ENCODE results near the gene NUP188.
"Not testable (repeated sequence)": the region's sequence is repeated elsewhere in the genome, so short reads cannot be mapped to it uniquely, and the experiment has no call there.

NUP188 gene

GRCh38 chr9:128940271-128940921 is 7.1 kb upstream of the NUP188 start:
- intact Hi-C loops (cut with DNase I): no loop called here
- peak in 3 of 10 donors; percentile 55 to 78 (median 69) for DNase-seq

- intact Hi-C loops (cut with DNase I): no loop called here
- DNase-seq: peak in 3 of 10 donors; percentile 39 to 64 (median 46)
These were observed 6.3 kb upstream of the NUP188 start for GRCh38 chr9:128940946-128941755.

DNA sequence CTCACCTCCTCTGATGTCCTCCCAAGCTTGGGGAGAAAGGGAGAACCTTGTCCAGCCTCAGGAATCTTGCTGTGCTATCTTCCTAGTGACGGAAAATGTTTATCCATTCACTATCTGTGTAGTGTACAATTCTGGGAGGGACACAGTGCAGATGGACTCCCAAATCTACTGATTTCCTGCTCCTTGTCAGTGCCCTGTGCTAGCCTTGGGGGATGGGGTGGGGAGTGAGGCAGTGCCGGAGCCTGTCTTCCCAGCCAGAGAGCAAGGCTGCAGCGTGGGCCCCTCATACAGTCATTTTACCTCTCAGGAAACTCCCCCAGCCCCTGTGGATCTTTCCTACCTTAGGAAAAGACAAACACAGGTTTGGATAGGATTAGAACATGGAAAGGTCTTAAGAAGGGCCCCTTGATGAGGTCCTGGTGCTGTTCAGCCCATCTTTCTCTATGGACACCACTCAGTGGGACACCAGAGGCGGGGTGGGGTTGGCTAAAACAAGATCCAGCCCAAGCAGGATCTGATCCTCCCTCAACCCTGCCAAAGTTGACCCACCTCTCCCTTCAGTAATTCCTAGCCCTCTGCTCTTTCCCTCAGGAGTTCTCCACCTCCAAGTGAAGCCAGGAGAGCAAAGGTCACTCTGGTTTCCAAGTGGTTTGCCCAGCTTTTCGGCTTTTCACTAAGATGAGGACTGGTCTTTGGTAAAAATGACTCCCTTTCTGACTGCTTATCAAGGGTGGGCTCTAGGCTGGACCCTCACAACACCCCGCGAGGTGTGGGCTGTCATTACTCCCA is 3.5 kb upstream of the NUP188 start:
- DNase-seq: peak in 2 of 10 donors; percentile 11 to 51
- intact Hi-C loops (cut with DNase I): no loop called here

GRCh38 chr9:128944966-128945365 is 2.5 kb upstream of the NUP188 start:
- intact Hi-C loops (cut with DNase I): loop anchor here (5.0 kb wide), 1 partner anchor 92 kb away; the partner anchor contains the start of gene MIGA2
- DNase-seq: peak in 2 of 10 donors; percentile 22 to 26

DNA sequence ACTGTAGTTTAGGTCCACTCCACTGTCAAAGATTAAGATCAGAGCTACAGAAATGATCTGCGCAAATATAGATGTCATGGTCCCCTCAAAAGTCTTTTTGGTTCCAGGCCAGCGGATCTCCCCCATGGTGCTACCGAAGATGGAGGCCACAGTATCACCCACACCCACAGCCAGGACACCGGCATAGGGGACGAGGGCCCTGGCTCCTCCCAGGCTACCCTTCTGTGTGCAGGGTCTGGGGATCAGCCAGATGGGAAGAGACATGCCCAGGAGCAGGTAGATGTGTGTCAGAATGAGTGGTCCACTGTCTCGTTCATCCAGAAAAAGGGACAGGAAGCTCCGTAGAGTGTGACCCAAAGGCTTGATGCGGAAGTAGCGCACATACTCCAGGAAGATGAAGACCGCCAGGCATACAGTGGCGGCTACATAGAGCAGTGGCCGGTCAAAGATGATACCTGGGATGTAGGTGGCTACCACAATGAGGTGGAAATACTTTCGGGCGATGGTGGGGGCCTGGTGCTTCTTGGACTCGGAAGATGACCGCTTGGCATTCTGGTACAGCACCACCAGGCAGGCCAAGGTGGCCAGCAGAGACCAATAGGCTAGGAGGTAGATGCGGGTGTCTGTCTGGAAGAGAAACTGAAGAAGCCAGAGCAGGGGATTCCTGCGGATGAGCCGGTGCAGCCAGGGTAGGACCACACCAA is 1.5 kb upstream of the NUP188 start:
- peak in 2 of 10 donors; percentile 19 to 53 for DNase-seq
- intact Hi-C loops (cut with DNase I): loop anchor here (5.0 kb wide), 1 partner anchor 91 kb away; the partner anchor contains the start of gene MIGA2

GRCh38 chr9:128946571-128947276 is 775 bp upstream of the NUP188 start:
- peak in 7 of 10 donors; percentile 17 to 85 (median 26) for DNase-seq
- intact Hi-C loops (cut with DNase I): loop anchor here (5.0 kb wide), 1 partner anchor 91 kb away; the partner anchor contains the start of gene MIGA2

DNA sequence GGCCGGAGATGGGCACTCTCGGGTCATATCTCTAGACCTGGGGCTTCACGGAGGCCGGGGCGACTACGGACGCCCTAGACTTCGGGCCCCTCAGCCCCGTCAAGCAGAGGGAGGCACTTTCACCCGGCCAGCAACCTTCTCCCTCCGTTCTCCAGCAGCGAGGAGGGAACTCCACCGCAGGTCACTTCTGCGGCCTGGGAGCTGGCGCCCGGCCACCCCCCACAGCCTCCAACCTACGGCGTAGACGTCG is 297 bp upstream of the NUP188 start:
- intact Hi-C loops (cut with DNase I): loop anchor here (5.0 kb wide), 1 partner anchor 90 kb away; the partner anchor contains the start of gene MIGA2
- DNase-seq: peak in 1 of 10 donors; percentile 87

- DNase-seq: peak in 1 of 10 donors; percentile 16
- intact Hi-C loops (cut with DNase I): not testable (repeated sequence)
These were observed 13.9 kb downstream of the NUP188 start for GRCh38 chr9:128961403-128961802.

GRCh38 chr9:128969491-128969890 is 22.0 kb downstream of the NUP188 start:
- no peak for DNase-seq
- intact Hi-C loops (cut with DNase I): no loop called here

DNA sequence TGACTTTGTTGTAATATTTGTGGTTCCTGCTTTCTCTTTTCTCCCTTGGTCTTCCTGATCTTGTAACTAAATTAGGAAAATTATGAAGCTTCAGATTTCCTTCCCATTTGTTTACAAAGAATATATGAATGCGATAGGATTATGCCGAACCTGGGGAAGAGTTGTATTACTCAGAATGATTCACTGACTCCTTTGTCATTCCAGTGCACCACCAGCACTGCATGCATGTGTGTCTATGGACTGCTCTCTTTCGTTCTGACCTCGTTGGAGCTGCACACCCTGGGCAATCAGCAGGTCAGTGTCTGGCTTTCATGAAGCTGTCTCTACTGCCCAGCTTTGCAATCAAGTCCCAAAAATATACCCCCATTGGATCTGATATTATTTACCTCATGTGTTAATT is 25.5 kb downstream of the NUP188 start:
- no peak for DNase-seq
- intact Hi-C loops (cut with DNase I): no loop called here

DNA sequence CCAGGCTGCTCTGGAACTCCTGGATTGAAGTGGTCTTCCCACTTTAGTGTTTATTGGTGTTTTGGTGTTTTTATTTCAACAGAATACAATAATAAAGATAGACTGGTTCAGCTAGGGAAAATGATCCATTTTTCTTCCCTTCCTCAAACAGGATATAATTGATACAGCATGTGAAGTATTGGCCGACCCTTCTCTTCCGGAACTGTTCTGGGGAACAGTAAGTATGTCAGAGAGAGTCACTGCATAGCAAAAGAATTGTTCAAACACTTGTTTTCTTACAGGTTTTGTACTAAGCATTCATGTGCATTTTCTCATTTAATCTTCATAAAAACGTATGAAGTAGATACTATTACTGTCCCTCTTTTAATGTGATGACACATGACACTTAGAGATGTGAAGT is 31.6 kb downstream of the NUP188 start:
- no peak for DNase-seq
- intact Hi-C loops (cut with DNase I): no loop called here

- DNase-seq: peak in 1 of 10 donors; percentile 54
- intact Hi-C loops (cut with DNase I): no loop called here
These were observed 36.0 kb downstream of the NUP188 start for GRCh38 chr9:128983536-128983935.

GRCh38 chr9:128986671-128987070 is 39.2 kb downstream of the NUP188 start:
- no peak for DNase-seq
- intact Hi-C loops (cut with DNase I): no loop called here

DNA sequence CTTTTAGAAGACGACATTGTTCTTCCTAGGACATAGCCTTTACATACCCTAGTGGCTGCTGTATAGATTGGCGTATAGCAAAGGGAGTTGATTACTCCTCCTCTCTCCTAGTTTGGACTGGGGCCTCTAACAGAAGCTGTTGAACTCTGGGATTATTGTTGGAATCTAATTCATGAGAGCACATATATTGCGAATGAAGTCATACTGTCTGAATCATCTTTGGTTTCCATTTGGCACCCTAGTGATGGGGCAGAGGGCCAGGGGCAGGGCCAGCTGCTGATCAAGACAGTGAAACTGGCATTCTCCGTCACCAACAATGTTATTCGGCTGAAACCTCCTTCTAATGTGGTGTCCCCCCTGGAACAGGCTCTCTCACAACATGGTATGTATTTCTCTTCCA is 40.3 kb downstream of the NUP188 start:
- peak in 3 of 10 donors; percentile 50 to 92 (median 67) for DNase-seq

DNA sequence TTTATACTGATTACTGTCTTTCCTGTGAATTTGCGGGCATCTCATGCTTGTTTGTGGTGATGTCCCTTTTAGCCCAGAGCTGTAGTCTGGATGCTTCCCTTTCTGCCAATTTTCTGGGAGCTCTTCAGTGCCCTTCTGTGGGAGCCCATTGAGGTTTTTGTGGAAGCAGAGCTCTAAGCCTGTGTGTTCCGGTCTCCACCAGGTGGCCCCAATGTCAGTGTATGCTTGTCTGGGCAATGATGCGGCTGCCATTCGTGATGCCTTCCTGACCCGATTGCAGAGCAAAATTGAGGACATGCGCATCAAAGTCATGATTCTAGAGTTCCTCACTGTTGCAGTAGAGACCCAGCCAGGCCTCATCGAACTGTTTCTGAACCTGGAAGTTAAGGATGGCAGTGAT is 45.5 kb downstream of the NUP188 start:
- DNase-seq: peak in 7 of 10 donors; percentile 46 to 94 (median 64)
- intact Hi-C loops (cut with DNase I): no loop called here

More for the DNA sequence above, 40.3 kb downstream of the NUP188 start:
- intact Hi-C loops (cut with DNase I): no loop called here

DNA sequence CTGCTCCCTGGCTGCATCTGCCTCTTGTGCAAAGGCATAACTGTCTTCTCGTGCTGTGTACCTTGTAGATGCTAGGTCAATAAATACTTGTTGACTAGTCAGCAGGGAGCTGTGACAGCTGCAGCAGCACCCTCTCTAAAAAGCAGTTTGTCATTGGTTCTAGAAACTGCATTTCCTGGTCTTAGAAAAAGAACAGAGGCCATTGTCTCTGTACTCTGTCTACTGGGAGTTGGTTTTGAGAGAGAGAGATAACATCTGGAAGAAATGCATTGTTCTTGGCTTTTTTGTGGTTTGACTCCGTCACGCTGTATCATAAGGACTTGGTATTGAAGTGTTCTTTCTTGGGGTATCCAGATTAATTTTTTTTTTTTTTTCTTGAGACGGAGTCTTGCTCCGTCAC is 48.3 kb downstream of the NUP188 start:
- intact Hi-C loops (cut with DNase I): no loop called here
- peak in 1 of 10 donors; percentile 44 for DNase-seq

DNA sequence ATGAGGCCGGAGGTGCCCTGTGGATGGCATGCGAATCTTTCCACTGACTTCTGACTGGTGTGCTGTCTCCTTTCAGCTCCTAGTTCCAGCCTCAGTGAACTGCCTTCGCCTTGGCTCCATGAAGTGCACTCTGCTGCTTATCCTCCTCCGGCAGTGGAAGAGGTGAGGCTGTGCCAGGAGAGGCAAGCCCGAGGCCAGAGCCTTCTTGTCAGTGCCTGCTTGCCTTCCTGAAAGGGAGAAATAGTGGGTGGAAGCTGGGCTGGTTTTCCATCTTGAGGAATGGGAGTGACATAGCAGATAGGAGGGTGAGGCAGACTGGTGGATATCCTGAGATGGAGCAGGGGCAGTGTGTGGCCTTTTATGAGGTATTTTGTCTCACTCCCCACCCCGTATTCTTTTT is 51.0 kb downstream of the NUP188 start:
- intact Hi-C loops (cut with DNase I): no loop called here
- no peak for DNase-seq

DNA sequence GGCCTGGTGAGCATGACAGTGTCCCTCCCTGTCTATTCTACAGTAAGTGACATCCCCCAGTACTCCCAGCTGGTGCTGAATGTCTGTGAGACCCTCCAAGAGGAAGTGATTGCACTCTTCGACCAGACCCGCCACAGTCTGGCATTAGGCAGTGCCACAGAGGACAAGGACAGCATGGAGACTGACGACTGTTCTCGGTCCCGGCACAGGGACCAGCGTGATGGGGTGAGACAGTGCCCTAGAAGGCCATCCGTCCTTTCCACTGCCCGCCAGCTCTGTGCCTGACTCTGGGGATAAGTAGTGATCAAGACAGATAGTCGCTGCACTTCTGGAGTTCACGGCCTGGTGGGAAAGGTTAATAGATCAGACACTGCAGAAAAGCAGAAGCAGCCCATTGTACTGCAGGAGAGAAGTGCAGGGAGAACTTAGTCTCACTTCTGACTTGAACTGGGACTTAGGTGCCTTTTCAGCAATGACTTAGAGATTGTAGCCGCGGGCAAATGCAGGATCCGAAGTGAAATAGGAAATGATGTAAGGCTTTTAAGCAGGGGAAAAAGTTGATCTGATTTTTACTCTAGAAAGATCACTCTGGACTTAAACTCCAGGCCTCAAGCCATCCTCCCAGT is 52.2 kb downstream of the NUP188 start:
- peak in 2 of 10 donors; percentile 41 to 74 for DNase-seq
- intact Hi-C loops (cut with DNase I): no loop called here
